ENCODE results near the gene SDK2. TPM values are rescaled to one million over a fixed set of nuclear protein-coding genes. Genes with fewer than 3 reads are reported as not detected.

The SDK2 gene
- total and polyA plus RNA-seq, 2 experiments from 2014 or later: 0.74 to 5.1 TPM

GRCh38 chr17:73508057-73508930 is 136.0 kb downstream of the SDK2 start:
- Histone ChIP-seq H3K9me2 (ENCODE audit: insufficient read depth) (no peaks in the 10 kb centered on the region), H3K27me3 (ENCODE audit: insufficient read depth) (no peaks in the 10 kb centered on the region), H3K4me2 (no peak overlapping the region), H3K27ac (ENCODE audit: low read depth) (no peak overlapping the region), H3K4me1 (ENCODE audit: insufficient read depth) (no peaks in the 10 kb centered on the region), H4K20me1 (replicated peaks; ENCODE audit: insufficient read depth) (no peaks in the 10 kb centered on the region), H3K79me2 (replicated peaks; ENCODE audit: insufficient read depth) (no peaks in the 10 kb centered on the region), H3F3A (replicated peaks; ENCODE audit: low read depth) (no peaks in the 10 kb centered on the region), H3K36me3 (ENCODE audit: insufficient read depth) (no peaks in the 10 kb centered on the region), H3K4me3 (no peak overlapping the region), H2AFZ (no peak overlapping the region)
- Mint-ChIP-seq H3K27me3 (ENCODE audit: insufficient read depth, low read depth, poor library complexity) (peaks cover 11% of the 10 kb centered on the region), H3K9me3 (no peaks in the 10 kb centered on the region; the same call in 2 of the 3 replicates), H3K27ac (no peak overlapping the region), H3K36me3 (ENCODE audit: low read depth) (no peaks in the 10 kb centered on the region), H3K4me3 (no peak overlapping the region), H3K4me1 (no peaks in the 10 kb centered on the region; the same call in 2 of the 3 replicates)
- no peak for ATAC-seq
- TF ChIP-seq ZNF114 (CRISPR knock-in tag; IDR thresholded peaks at IDR 0.05) (no peak), EZH2 (IDR thresholded peaks at IDR 0.05; ENCODE audit: low read depth, unreplicated experiment) (no peak), POLR2AphosphoS5 (IDR thresholded peaks at IDR 0.05; ENCODE audit: low read depth) (no peak), REST (IDR thresholded peaks at IDR 0.05; ENCODE audit: unreplicated experiment) (no peak), ETS1 (IDR thresholded peaks at IDR 0.05) (no peak), NANOG (IDR thresholded peaks at IDR 0.05; ENCODE audit: borderline replicate concordance) (no peak), JUNB (IDR thresholded peaks at IDR 0.05; ENCODE audit: unreplicated experiment) (no peak), STAT1 (IDR thresholded peaks at IDR 0.05; ENCODE audit: unreplicated experiment) (no peak), CTCF (conservative IDR thresholded peaks at IDR 0.05; ENCODE audit: low read depth in 2 of 2) (no peak), CREB1 (CRISPR knock-in tag; IDR thresholded peaks at IDR 0.05; ENCODE audit: low read depth) (no peak), ZNF331 (CRISPR knock-in tag; IDR thresholded peaks at IDR 0.05; ENCODE audit: low read depth) (no peak)
- no peak for DNase-seq (ENCODE audit: low spot score)
